ENCODE results near the gene KLC3.

Gene KLC3

DNA sequence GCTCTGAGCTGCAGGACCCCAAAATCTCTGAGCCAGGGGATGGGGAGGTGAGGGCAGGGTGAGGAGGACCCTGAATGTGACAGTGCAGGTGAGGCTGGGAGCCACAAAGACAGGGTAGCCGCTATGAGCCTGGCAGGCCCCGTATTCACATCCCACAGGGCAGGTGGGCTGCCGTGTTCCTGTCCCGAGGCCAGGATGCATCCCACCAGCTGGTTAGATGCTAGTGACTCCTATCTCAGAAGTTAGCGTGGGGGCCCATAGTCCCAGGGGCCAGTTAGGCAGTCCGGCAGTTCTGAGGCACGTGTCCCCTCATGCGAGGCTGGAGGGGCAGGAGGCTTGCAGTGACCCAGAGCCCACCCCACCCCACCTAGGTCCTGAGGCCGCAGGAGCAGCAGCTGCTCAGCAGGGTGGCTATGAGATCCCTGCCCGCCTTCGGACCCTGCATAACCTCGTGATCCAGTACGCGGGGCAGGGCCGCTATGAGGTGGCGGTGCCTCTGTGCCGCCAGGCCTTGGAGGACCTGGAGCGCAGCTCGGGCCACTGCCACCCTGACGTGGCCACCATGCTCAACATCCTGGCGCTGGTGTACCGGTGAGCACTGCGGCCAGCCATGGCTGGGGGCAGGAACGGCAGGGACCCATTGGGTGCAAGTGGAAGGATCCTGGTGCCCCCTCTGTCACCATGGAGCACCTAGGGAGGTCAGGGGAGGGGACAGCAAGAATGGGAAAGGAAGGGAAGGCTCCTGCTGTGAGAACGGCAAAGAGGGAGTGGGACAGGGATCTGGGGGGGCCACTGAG lies 7.2 kb downstream of the KLC3 start:
- TF ChIP-seq, protein P1, sequence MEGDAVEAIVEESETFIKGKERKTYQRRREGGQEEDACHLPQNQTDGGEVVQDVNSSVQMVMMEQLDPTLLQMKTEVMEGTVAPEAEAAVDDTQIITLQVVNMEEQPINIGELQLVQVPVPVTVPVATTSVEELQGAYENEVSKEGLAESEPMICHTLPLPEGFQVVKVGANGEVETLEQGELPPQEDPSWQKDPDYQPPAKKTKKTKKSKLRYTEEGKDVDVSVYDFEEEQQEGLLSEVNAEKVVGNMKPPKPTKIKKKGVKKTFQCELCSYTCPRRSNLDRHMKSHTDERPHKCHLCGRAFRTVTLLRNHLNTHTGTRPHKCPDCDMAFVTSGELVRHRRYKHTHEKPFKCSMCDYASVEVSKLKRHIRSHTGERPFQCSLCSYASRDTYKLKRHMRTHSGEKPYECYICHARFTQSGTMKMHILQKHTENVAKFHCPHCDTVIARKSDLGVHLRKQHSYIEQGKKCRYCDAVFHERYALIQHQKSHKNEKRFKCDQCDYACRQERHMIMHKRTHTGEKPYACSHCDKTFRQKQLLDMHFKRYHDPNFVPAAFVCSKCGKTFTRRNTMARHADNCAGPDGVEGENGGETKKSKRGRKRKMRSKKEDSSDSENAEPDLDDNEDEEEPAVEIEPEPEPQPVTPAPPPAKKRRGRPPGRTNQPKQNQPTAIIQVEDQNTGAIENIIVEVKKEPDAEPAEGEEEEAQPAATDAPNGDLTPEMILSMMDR (IDR thresholded peaks at IDR 0.05; ENCODE audit: low read depth, low read length, missing control alignments), result no peak
- H3K4me3 ChIP-seq (replicated peaks; ENCODE audit: low read depth, low read length), result no peak overlapping the region
- no peak for DNase-seq (ENCODE audit: extremely low read depth, low read depth)

DNA sequence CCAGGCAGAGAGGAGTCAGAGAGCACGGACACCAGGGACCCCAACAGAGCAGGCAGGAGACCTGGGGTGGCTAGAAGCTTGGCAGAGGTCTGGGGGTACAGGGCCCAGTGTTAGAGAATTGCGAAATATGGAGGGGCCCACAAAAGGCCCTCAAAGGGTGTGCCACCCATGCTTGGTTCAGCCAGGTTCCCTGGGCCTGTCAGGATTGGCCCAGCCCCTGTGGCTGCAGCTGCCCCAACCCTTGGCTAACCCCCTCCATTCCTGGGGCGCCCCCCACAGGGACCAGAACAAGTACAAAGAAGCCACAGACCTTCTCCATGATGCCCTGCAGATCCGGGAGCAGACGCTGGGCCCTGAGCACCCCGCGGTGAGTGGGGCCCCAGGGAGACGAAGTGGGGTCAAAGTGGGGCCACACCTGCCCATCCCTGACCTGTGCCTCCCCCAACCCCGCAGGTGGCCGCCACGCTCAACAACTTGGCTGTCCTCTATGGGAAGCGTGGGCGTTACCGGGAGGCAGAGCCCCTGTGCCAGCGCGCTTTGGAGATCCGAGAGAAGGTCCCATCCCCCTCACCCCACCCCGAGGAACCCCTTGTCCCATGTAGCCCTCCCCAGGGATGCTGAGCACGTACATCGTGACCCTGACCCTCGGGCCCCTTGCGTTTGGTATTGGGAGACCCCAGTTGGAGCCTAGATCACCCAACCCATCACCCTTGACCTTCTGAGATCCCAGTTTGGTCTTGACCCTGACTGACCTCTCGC lies 8.0 kb downstream of the KLC3 start:
- TF ChIP-seq, protein P1 (IDR thresholded peaks at IDR 0.05; ENCODE audit: low read depth, low read length, missing control alignments), result no peak
- DNase-seq (ENCODE audit: extremely low read depth, low read depth), result no peak
- no peak overlapping the region for H3K4me3 ChIP-seq (replicated peaks; ENCODE audit: low read depth, low read length)

DNA sequence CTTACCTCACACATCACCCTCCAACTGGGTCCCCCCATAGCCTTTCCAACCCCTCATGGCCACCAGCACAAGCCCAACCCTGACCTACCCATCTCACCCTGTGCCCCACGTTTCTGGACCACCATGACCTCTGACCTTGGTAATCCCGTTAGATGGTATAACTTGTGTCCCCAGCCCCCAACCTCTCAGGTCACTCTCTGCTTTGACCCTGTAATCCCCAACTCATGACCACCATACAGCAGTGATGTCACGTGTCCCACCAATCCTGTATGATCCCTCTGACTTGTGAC lies 8.5 kb downstream of the KLC3 start:
- no peak overlapping the region for H3K4me3 ChIP-seq (replicated peaks; ENCODE audit: low read depth, low read length)
- DNase-seq (ENCODE audit: extremely low read depth, low read depth), result no peak
- TF ChIP-seq, protein P1 (IDR thresholded peaks at IDR 0.05; ENCODE audit: low read depth, low read length, missing control alignments), result no peak

DNA sequence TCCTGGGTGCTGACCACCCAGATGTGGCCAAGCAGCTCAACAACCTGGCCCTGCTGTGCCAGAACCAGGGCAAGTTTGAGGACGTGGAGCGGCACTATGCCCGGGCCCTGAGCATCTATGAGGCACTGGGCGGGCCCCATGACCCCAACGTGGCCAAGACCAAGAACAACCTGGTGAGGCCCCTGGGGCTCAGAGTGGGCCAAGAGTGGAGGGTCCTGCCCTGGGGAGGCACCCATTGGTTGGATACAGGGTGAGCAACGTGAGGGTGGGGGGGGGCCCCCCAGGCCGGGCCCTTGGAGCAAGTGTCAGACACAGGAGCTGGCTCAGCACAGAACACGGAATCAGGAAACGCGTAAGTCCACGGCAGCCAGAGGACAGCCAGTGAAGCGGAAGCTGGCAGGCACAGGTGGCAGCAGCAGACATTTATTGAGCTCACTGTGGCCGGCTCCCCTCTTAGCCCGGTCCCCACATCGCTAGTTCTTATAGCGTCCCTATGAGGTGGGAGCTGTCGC lies 8.9 kb downstream of the KLC3 start:
- H3K4me3 ChIP-seq (replicated peaks; ENCODE audit: low read depth, low read length), result no peak overlapping the region
- TF ChIP-seq, protein P1 (IDR thresholded peaks at IDR 0.05; ENCODE audit: low read depth, low read length, missing control alignments), result no peak
- DNase-seq (ENCODE audit: extremely low read depth, low read depth), result no peak

DNA sequence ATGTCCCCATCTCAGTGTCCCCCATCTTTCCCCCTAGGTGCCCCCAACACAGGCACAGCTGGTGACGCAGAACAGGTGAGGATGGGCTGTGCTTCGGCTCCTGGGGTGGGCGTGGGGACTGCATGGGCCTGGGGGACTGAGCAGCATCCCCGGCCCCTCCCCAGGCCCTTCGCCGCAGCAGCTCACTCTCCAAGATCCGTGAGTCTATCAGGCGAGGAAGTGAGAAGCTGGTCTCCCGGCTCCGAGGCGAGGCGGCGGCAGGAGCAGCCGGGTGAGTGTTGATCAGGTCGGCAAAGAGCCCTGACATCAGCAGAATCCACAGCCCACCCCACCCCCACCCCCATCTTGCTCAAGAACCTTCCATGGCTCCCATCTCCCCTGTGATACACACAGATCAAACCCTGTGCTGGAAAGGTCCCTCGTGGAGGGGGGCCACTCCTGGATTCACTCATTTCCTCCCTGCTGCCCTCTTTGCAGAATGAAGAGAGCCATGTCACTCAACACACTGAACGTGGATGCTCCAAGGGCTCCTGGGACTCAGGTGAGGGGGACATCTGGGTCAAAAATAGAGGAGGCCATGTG lies 10.0 kb downstream of the KLC3 start:
- no peak overlapping the region for H3K4me3 ChIP-seq (replicated peaks; ENCODE audit: low read depth, low read length)
- TF ChIP-seq, protein P1 (IDR thresholded peaks at IDR 0.05; ENCODE audit: low read depth, low read length, missing control alignments), result no peak
- no peak for DNase-seq (ENCODE audit: extremely low read depth, low read depth)

DNA sequence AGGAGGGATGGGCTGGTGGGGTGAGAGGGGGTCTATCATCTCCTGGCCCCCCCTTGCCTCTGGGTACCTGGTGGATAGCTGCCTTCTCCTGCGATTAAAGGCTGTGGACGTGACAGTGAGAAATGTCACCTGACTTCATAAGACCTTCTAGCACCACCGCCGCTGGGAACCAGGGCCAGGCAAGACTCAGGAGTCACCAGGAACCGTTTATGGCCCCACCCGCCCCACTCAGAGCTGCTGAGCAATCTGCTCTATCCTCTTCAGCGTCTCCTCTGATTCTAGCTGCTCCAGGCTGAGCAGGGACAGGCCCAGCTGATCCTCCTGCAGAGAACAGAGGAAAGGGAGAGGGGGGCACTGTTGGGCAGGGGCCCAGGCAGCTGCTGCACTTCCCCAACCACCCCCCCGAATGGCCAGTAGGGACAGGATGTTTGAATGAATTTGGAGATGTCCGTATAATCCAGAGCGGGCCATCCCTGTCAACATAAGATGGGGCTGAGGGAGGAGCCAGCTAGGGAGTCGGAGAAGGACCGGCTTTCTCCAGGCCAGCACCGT lies 10.9 kb downstream of the KLC3 start:
- H3K4me3 ChIP-seq (replicated peaks; ENCODE audit: low read depth, low read length), result no peak overlapping the region
- DNase-seq (ENCODE audit: extremely low read depth, low read depth), result no peak
- TF ChIP-seq, protein P1 (IDR thresholded peaks at IDR 0.05; ENCODE audit: low read depth, low read length, missing control alignments), result no peak
